H1 (cell line): Measurements from ENCODE around the gene RAB3A. TPM values are rescaled to one million over a fixed set of nuclear protein-coding genes. Genes with fewer than 3 reads are reported as not detected.

Source experiments
- ATF2 ChIP-seq: IDR thresholded peaks from 2 replicates; pipeline ENCODE4 v1.6.1; 2012; ENCODE audit warnings: low read length, inconsistent platforms
- CTCF ChIP-seq, 3 experiments: IDR thresholded peaks; 1 replicate in 2 of 3; 2 replicates in 1 of 3; pipeline versions ENCODE4 v1.5.1 to v1.6.1; 2011; ENCODE audit warnings: low read length in 3 of 3, mild to moderate bottlenecking in 3 of 3, inconsistent platforms in 2 of 3, low read depth in 1 of 3, moderate library complexity in 1 of 3; ENCODE audit not compliant: insufficient read depth in 1 of 3; ENCODE audit errors: control extremely low read depth in 1 of 3
- EZH2 ChIP-seq: fragments of 200-600 bp; sonication (generic); IDR thresholded peaks from 2 replicates; pipeline ENCODE4 v1.7.1; 2012; ENCODE audit warnings: low read depth, mild to moderate bottlenecking, moderate library complexity, low read length, inconsistent platforms; ENCODE audit not compliant: severe bottlenecking
- MAFK ChIP-seq: IDR thresholded peaks from 2 replicates; pipeline ENCODE4 v1.6.1; 2012; ENCODE audit warnings: low read depth, mild to moderate bottlenecking, improper control_type of control experiment, low read length
- RAD21 ChIP-seq, 2 experiments: IDR thresholded peaks in 1 of 2; conservative IDR thresholded peaks in 1 of 2; 2 replicates each; pipeline ENCODE4 v1.6.1; 2011; ENCODE audit warnings: low read depth in 2 of 2, low read length in 2 of 2, improper control_type of control experiment in 1 of 2, inconsistent platforms in 1 of 2, mild to moderate bottlenecking in 1 of 2, moderate library complexity in 1 of 2
- RXRA ChIP-seq: IDR thresholded peaks from 2 replicates; pipeline ENCODE4 v1.6.1; 2011; ENCODE audit warnings: low read depth, mild to moderate bottlenecking, low read length, moderate library complexity; ENCODE audit not compliant: insufficient read depth
- SP4 ChIP-seq: IDR thresholded peaks from 2 replicates; pipeline ENCODE4 v1.6.1; 2012; ENCODE audit warnings: low read length, inconsistent platforms
- TCF12 ChIP-seq: IDR thresholded peaks from 2 replicates; pipeline ENCODE4 v1.6.1; 2011; ENCODE audit warnings: low read depth, mild to moderate bottlenecking, low read length
- USF2 ChIP-seq: IDR thresholded peaks from 2 replicates; pipeline ENCODE4 v1.6.1; 2011; ENCODE audit warnings: low read length, improper control_type of control experiment
- polyA plus RNA-seq, 7 experiments: library from polyadenylated mRNA; depleted of rRNA in 3 of 7; stranded (reverse) in 5 of 7; unstranded in 2 of 7; fragments of >200 nt in 5 of 7; fragments of 200-250 nt in 2 of 7; gene quantifications; 1 replicate in 5 of 7; 2 replicates in 1 of 7; 4 replicates in 1 of 7; pipeline versions ENCODE4 v1.2.1 to v1.2.3, GENCODE V29; 2011 to 2013; ENCODE audit warnings: missing spikeins in 2 of 7, mixed read lengths in 2 of 7
- total RNA-seq: library from RNA; stranded (reverse); fragmentation: NEBNext Ultra II Directional; extraction: Animal tissue kit (Norgen Biotek cat#: 25700); gene quantifications from 2 replicates; pipeline ENCODE4 v1.2.1, GENCODE V29; 2021
- TF ChIP-seq, protein P1 (sequence below): IDR thresholded peaks from 2 replicates; pipeline ENCODE4 v1.6.1; 2012; ENCODE audit warnings: inconsistent platforms

RAB3A gene
- total and polyA plus RNA-seq, 2 of the 8 experiments (the other 6 are each of a cell fraction or from before 2014, with no cell fraction given): 13.6 to 14.2 TPM

DNA sequence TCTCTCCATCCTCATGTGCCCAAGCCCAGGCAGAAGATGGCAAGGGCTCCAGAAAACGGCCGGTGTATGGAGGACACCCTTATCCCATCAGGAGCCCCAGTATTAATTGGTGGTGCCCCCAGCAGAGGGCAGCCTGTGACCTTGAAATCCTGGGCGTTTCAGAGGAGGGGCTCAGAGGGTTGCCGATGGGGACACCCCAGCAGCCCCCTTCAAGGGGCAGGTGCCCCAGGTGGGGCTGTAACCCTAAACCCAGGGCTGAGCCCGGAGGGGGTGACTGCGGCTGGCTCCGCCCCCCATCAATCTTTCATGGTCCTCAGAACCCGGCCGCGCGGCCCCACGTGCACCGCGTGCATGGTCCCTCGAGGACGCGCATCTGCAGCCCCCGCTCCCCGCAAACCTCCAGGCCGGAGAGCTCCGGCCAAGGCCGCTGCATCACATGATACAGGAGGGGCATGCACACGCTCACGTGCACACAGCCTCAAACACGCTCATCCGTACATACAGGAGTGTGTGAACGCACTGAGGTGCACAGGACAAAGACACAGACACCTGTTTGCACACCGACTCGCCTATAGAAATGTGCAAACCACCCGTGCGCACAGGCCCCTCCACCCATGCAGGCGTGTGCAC lies 949 bp downstream of the RAB3A start (continued):
- TF ChIP-seq ATF2 (no peak), MAFK (no peak), EZH2 (no peak), TCF12 (no peak), RXRA (no peak), CTCF (IDR thresholded peaks at IDR 0.05; ENCODE audit: control extremely low read depth in 1 of 3, insufficient read depth in 1 of 3, low read depth in 1 of 3, low read length in 3 of 3) (peak; percentile 39 to 67 (median 56)), SP4 (no peak), USF2 (peak; percentile 77), RAD21 (IDR thresholded peaks at IDR 0.05 in 1 of 2, conservative IDR thresholded peaks at IDR 0.05 in 1 of 2; ENCODE audit: low read depth in 2 of 2, low read length in 2 of 2) (peak; percentile 73 to 84)
- TF ChIP-seq, protein P1, sequence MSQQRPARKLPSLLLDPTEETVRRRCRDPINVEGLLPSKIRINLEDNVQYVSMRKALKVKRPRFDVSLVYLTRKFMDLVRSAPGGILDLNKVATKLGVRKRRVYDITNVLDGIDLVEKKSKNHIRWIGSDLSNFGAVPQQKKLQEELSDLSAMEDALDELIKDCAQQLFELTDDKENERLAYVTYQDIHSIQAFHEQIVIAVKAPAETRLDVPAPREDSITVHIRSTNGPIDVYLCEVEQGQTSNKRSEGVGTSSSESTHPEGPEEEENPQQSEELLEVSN: peak; percentile 91
- TF ChIP-seq, all 59 proteins: peak for 8
